SK-N-MC (cell line): ENCODE data around the gene NKAP.

Source experiments
- EZH2 ChIP-seq: fragments of 200-600 bp; sonication (generic); IDR thresholded peaks from one replicate; pipeline ENCODE4 v1.6.1; 2017; ENCODE audit warnings: antibody characterized with exemption
- POLR2AphosphoS5 ChIP-seq: IDR thresholded peaks from 2 replicates; pipeline ENCODE4 v1.6.1; 2012; ENCODE audit warnings: mild to moderate bottlenecking, low read depth, low read length, borderline replicate concordance

DNA sequence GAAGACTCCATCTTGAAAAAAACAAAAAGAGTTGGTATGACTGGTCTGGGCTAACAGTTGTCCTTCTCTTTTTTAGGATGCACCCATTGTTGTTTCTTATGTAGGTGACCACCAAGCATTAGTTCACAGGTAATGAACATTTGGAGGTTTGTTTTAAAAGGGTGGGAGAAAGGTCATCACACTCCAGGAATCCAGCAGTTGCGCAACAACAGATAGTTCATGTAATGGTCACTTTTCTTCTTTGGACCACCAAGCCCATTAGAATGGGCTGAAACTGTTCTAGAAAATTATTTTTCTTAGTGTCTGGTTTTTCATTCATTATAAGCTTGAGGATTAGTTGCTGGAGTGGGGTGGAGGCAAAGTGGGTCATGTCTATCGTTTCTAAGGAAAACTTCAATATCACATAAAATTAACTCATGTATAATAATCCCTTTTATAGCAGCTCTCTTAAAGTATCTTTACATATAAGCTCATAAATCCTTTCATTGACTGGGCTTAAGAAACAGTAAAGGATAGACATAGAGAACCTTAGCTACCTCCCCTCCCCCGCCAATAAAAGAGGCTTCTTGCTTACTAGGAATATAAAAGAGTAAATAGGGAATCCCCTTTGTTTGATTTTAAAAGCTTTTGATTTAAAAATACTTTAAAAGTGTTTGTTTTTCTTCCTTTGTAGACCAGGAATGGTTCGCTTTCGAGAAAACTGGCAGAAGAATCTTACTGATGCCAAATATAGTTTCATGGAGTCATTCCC lies 23.5 kb downstream of the NKAP start:
- TF ChIP-seq POLR2AphosphoS5 (no peak), EZH2 (no peak)
